Mammary epithelial cell (primary cell): ENCODE results near the gene PALLD.

Experiments
- EZH2 ChIP-seq: IDR thresholded peaks from 2 replicates; pipeline ENCODE4 v1.6.1; 2012; ENCODE audit warnings: low read length, inconsistent platforms, borderline replicate concordance
- TF ChIP-seq, protein P1 (sequence below), 2 donors: IDR thresholded peaks in 1 of 2; conservative IDR thresholded peaks in 1 of 2; 2 replicates each; pipeline ENCODE4 v1.5.1; 2011 to 2012; ENCODE audit warnings: inconsistent platforms in 2 of 2, low read length in 2 of 2, mild to moderate bottlenecking in 2 of 2, control low read depth in 1 of 2, low read depth in 1 of 2; ENCODE audit not compliant: insufficient read depth in 1 of 2; ENCODE audit errors: extremely low read depth in 1 of 2

DNA sequence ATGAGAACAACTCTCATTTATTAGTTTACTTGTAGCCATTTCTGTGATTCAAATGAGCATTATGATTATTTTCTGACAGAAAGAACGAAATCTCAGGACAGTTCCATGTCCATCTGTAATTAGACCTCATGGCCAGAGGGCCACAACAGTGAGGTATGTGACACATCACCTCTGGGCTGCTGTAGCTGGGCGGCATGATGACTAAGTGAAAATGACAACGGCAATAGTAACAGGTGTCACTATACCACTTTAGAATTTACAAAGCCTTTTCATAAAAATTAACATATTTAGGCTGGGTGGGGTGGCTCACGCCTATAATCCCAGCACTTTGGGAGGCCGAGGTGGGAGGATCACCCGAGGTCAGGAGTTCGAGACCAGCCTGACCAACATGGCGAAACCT is 260.6 kb downstream of the PALLD start:
- no peak for TF ChIP-seq EZH2
- TF ChIP-seq, protein P1, sequence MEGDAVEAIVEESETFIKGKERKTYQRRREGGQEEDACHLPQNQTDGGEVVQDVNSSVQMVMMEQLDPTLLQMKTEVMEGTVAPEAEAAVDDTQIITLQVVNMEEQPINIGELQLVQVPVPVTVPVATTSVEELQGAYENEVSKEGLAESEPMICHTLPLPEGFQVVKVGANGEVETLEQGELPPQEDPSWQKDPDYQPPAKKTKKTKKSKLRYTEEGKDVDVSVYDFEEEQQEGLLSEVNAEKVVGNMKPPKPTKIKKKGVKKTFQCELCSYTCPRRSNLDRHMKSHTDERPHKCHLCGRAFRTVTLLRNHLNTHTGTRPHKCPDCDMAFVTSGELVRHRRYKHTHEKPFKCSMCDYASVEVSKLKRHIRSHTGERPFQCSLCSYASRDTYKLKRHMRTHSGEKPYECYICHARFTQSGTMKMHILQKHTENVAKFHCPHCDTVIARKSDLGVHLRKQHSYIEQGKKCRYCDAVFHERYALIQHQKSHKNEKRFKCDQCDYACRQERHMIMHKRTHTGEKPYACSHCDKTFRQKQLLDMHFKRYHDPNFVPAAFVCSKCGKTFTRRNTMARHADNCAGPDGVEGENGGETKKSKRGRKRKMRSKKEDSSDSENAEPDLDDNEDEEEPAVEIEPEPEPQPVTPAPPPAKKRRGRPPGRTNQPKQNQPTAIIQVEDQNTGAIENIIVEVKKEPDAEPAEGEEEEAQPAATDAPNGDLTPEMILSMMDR (conservative IDR thresholded peaks at IDR 0.05 in 1 of 2, IDR thresholded peaks at IDR 0.05 in 1 of 2; ENCODE audit: extremely low read depth in 1 of 2, insufficient read depth in 1 of 2, low read depth in 1 of 2, low read length in 2 of 2), result no peak
